ENCODE results near the gene SFTA2.

GRCh38 chr6:30885999-30886896 is 45.7 kb downstream of the SFTA2 start:
- no peak for TF ChIP-seq CTCF (IDR thresholded peaks at IDR 0.05)
- no peak for TF ChIP-seq POLR2A (IDR thresholded peaks at IDR 0.05)
